GM23338 (cell line): ENCODE data around the gene RAB44.

Experiments used
- EZH2 ChIP-seq: fragments of 200-600 bp; sonication (generic); IDR thresholded peaks from one replicate; pipeline ENCODE4 v1.8.0; 2017; ENCODE audit warnings: antibody characterized with exemption, mild to moderate bottlenecking, low read depth; ENCODE audit not compliant: unreplicated experiment
- EZH2phosphoT487 ChIP-seq: fragments of 200-600 bp; sonication (generic); IDR thresholded peaks from one replicate; pipeline ENCODE4 v1.8.1; 2018; ENCODE audit warnings: antibody characterized with exemption; ENCODE audit not compliant: unreplicated experiment
- TF ChIP-seq, protein P1 (sequence below), 2 experiments: fragments of 200-600 bp in 1 of 2; sonication (generic) in 1 of 2; conservative IDR thresholded peaks; 2 replicates each; pipeline versions ENCODE4 v1.5.1 to v1.6.1; 2016 to 2017; ENCODE audit warnings: antibody characterized with exemption in 2 of 2, low read depth in 2 of 2, mild to moderate bottlenecking in 2 of 2, moderate library complexity in 1 of 2
- TF ChIP-seq, protein P2 (sequence below): IDR thresholded peaks from one replicate; pipeline ENCODE4 v1.6.1; 2018; ENCODE audit warnings: antibody characterized with exemption; ENCODE audit not compliant: unreplicated experiment

DNA sequence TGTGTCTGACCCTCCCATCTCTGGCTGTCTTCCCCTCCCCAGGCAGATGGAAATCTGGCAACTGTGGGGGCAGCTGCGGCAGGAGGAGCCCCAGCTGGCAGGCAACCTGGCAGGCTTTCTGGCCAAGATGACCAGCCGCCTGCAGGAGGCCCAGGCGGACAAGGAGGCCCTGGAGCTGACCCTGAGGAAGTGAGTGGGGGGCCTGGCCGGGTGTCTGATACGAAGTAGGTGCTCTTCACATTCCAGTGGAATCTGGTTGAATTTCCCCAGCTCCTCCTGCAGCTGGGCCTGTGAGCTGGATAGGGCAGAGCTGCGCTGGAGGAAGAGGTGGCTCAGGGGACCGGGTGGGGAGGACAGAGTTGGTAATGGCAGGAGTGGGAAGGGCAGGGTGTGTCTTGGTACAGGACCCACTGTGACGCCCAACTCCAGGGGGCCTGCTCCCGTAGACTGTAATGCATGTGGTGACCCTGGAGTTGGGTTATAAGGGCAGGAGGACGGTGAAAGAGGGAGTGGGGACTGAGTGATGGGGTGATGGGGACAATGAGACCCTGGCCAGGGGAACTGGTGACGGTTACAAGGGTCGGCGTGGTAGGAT, 19.7 kb downstream of the RAB44 start:
- TF ChIP-seq, protein P1, sequence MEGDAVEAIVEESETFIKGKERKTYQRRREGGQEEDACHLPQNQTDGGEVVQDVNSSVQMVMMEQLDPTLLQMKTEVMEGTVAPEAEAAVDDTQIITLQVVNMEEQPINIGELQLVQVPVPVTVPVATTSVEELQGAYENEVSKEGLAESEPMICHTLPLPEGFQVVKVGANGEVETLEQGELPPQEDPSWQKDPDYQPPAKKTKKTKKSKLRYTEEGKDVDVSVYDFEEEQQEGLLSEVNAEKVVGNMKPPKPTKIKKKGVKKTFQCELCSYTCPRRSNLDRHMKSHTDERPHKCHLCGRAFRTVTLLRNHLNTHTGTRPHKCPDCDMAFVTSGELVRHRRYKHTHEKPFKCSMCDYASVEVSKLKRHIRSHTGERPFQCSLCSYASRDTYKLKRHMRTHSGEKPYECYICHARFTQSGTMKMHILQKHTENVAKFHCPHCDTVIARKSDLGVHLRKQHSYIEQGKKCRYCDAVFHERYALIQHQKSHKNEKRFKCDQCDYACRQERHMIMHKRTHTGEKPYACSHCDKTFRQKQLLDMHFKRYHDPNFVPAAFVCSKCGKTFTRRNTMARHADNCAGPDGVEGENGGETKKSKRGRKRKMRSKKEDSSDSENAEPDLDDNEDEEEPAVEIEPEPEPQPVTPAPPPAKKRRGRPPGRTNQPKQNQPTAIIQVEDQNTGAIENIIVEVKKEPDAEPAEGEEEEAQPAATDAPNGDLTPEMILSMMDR (conservative IDR thresholded peaks at IDR 0.05; ENCODE audit: low read depth in 2 of 2), result no peak
- TF ChIP-seq, protein P2, sequence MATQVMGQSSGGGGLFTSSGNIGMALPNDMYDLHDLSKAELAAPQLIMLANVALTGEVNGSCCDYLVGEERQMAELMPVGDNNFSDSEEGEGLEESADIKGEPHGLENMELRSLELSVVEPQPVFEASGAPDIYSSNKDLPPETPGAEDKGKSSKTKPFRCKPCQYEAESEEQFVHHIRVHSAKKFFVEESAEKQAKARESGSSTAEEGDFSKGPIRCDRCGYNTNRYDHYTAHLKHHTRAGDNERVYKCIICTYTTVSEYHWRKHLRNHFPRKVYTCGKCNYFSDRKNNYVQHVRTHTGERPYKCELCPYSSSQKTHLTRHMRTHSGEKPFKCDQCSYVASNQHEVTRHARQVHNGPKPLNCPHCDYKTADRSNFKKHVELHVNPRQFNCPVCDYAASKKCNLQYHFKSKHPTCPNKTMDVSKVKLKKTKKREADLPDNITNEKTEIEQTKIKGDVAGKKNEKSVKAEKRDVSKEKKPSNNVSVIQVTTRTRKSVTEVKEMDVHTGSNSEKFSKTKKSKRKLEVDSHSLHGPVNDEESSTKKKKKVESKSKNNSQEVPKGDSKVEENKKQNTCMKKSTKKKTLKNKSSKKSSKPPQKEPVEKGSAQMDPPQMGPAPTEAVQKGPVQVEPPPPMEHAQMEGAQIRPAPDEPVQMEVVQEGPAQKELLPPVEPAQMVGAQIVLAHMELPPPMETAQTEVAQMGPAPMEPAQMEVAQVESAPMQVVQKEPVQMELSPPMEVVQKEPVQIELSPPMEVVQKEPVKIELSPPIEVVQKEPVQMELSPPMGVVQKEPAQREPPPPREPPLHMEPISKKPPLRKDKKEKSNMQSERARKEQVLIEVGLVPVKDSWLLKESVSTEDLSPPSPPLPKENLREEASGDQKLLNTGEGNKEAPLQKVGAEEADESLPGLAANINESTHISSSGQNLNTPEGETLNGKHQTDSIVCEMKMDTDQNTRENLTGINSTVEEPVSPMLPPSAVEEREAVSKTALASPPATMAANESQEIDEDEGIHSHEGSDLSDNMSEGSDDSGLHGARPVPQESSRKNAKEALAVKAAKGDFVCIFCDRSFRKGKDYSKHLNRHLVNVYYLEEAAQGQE, result no peak
- TF ChIP-seq EZH2 (no peak), EZH2phosphoT487 (no peak)
